Neutrophil (primary cell): ENCODE results near the gene POLD2.
"Not testable (repeated sequence)": the region's sequence is repeated elsewhere in the genome, so short reads cannot be mapped to it uniquely, and the experiment has no call there.

ENCODE experiments used
- H3K27ac ChIP-seq: fragments of 200-600 bp; sonication (generic); 2 replicates; pipeline ENCODE4 v1.5.1; 2016; ENCODE audit warnings: mild to moderate bottlenecking, moderate library complexity
- H3K27me3 ChIP-seq: fragments of 200-600 bp; sonication (generic); 2 replicates; pipeline ENCODE4 v1.6.0; 2016; ENCODE audit warnings: mild to moderate bottlenecking
- H3K36me3 ChIP-seq: fragments of 200-600 bp; sonication (generic); 2 replicates; pipeline ENCODE4 v1.5.1; 2017
- H3K4me1 ChIP-seq, 2 experiments: fragments of 200-600 bp in 1 of 2; sonication (generic) in 1 of 2; 1 replicate in 1 of 2; 2 replicates in 1 of 2; pipeline versions ENCODE4 v1.5.1 to v1.6.1; 2013 to 2016; ENCODE audit warnings: low read depth in 1 of 2, low read length in 1 of 2, mild to moderate bottlenecking in 1 of 2, moderate library complexity in 1 of 2; ENCODE audit not compliant: control insufficient read depth in 1 of 2, insufficient read depth in 1 of 2
- H3K4me3 ChIP-seq, 2 experiments: fragments of 200-600 bp in 1 of 2; sonication (generic) in 1 of 2; 1 replicate in 1 of 2; 2 replicates in 1 of 2; pipeline ENCODE4 v1.5.1; 2013 to 2016; ENCODE audit warnings: low read depth in 1 of 2, low read length in 1 of 2, mild to moderate bottlenecking in 1 of 2, moderate library complexity in 1 of 2
- H3K9me3 ChIP-seq: fragments of 200-600 bp; sonication (generic); 2 replicates; pipeline ENCODE4 v1.5.1; 2016
- TF ChIP-seq, protein P1 (sequence below): fragments of 200-600 bp; sonication (generic); IDR thresholded peaks from 2 replicates; pipeline ENCODE4 v1.5.1; 2016; ENCODE audit warnings: antibody characterized with exemption

The POLD2 gene

GRCh38 chr7:44128721-44129582, 5.6 kb upstream of the POLD2 start:
- no peaks in the 10 kb centered on the region for H3K9me3 ChIP-seq

DNA sequence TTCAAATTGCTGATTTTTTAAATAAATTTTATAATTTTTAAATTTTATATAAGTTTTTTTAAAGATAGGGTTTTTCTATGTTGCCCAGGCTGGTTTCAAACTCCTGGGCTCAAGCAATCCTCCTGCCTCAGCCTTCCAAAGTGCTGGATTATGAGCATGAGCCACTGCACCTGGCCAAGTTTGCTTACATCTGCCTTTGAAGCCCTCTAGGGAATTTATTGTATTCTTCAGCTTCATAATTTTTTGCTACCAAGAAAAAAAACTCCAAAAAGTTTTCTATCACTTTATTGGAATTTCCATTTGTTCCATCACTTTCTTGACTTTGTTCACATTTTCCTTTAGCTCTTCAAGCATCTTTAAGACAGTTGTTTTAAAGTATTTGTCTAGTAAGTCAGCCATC, 3.8 kb upstream of the POLD2 start:
- Histone ChIP-seq H3K4me1 (peaks cover 13 to 15% of the 10 kb centered on the region in 2 experiments), H3K27me3 (peaks cover 7% of the 10 kb centered on the region), H3K4me3 (no peak overlapping the region), H3K36me3 (no peaks in the 10 kb centered on the region), H3K9me3 (no peaks in the 10 kb centered on the region), H3K27ac (no peak overlapping the region)
- TF ChIP-seq, protein P1, sequence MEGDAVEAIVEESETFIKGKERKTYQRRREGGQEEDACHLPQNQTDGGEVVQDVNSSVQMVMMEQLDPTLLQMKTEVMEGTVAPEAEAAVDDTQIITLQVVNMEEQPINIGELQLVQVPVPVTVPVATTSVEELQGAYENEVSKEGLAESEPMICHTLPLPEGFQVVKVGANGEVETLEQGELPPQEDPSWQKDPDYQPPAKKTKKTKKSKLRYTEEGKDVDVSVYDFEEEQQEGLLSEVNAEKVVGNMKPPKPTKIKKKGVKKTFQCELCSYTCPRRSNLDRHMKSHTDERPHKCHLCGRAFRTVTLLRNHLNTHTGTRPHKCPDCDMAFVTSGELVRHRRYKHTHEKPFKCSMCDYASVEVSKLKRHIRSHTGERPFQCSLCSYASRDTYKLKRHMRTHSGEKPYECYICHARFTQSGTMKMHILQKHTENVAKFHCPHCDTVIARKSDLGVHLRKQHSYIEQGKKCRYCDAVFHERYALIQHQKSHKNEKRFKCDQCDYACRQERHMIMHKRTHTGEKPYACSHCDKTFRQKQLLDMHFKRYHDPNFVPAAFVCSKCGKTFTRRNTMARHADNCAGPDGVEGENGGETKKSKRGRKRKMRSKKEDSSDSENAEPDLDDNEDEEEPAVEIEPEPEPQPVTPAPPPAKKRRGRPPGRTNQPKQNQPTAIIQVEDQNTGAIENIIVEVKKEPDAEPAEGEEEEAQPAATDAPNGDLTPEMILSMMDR = no peak

More at GRCh38 chr7:44128721-44129582, 5.6 kb upstream of the POLD2 start:
- TF ChIP-seq, protein P1 = no peak
- Histone ChIP-seq H3K27ac (no peak overlapping the region), H3K36me3 (no peaks in the 10 kb centered on the region), H3K4me3 (no peak overlapping the region), H3K27me3 (peaks cover 5% of the 10 kb centered on the region), H3K4me1 (peaks cover 4% of the 10 kb centered on the region in 2 experiments)

DNA sequence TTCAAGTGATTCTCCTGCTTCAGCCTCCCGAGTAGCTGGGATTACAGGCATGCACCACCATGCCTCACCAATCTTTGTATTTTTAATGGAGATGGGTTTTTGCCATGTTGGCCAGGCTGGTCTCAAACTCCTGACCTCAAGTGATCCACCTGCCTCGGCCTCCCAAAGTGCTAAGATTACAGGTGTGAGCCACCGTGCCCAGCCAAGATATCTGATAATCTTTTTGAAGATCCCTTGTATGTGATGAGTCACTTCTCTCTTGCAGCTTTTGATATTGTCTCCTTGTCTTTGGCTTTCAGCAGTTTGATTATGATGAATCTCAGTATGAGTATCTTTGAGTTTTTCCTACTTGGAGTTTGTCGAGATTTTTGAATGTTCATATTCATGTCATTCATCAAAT, 3.2 kb upstream of the POLD2 start:
- not testable (repeated sequence) for H3K4me3 ChIP-seq, H3K36me3 ChIP-seq, H3K27ac ChIP-seq, H3K9me3 ChIP-seq, H3K27me3 ChIP-seq
- peaks cover 13 to 15% of the 10 kb centered on the region in 2 experiments for H3K4me1 ChIP-seq

DNA sequence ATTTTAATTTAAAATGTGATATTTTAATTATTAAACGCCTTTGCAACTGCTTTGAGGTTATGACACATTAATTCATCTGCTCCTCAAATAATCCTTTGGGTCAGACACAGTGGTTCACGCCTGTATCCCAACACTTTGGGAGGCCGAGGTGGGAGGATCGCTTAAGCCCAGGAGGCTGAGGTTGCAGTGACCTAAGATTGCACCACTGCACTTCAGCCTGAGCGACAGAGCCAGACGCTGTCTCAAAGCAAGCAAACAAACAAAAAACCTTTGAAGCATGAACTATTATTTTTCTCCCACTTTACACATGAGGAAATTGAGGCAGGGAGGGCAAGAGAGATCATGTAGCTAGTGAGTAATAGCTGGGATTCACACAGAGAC, 1.5 kb upstream of the POLD2 start:
- H3K27ac ChIP-seq = no peak overlapping the region

DNA sequence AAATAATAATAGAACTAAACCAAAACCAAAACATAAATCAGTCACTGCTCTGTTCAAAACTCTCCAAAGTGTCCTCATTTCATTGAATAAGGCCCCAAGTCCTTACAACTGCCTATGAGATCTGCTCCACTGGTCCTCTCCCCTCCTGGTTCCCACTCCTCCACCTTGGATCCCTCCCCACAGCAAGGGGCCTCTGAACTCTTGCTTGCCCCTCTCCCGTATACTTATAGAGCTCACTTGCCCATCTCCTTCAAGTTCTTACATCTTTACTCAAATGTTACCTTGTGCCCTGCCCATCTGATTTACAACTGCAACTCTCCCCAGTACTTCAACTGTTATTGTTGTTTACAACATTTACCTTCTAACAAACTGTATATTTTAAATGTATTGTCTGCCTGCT, 819 bp downstream of the POLD2 start:
- Histone ChIP-seq H3K9me3 (no peaks in the 10 kb centered on the region), H3K36me3 (no peaks in the 10 kb centered on the region), H3K4me1 (peaks cover 13 to 15% of the 10 kb centered on the region in 2 experiments), H3K27me3 (peaks cover 7% of the 10 kb centered on the region), H3K4me3 (peak overlapping the region; percentile 72 to 86), H3K27ac (no peak overlapping the region)
- TF ChIP-seq, protein P1 = no peak

More for the DNA sequence above, 1.5 kb upstream of the POLD2 start:
- TF ChIP-seq, protein P1 = no peak
- Histone ChIP-seq H3K4me1 (peaks cover 13 to 15% of the 10 kb centered on the region in 2 experiments), H3K9me3 (no peaks in the 10 kb centered on the region), H3K27me3 (peaks cover 7% of the 10 kb centered on the region), H3K4me3 (no peak overlapping the region), H3K36me3 (no peaks in the 10 kb centered on the region)

DNA sequence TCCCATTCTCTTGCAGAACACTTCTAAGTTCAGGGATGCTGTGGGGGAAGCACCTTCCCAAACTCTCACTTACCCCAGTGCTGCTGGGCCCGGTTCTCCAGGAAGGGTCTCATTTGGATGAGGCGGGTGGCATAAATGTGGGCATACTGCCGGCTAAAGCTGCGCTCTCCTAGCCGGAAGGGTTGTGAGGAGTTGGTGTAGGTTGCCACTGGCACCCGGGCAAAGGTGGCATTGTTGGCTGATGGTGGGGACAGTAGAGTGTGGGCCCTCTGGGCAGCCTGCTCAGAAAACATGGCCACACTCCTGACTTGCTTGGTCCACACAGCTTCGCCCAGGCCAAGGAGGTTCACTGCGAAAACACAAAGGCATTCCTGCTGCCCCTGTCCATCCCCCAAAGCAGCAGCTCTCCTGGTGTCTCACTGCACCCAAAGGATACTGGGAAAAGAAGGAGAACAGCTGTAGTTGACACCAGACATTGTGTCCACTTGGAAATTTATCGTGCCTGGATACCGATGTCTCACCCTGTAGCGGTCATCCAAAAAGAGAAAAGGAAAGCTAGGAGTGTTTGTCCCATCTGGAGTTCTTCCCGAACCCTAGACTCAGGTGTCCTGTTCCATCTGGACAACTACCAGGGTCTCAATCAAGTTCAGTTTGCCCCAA, 1.5 kb downstream of the POLD2 start:
- H3K4me1 ChIP-seq = peaks cover 13 to 15% of the 10 kb centered on the region in 2 experiments
- no peak overlapping the region for H3K27ac ChIP-seq
- H3K27me3 ChIP-seq = peaks cover 7% of the 10 kb centered on the region
- no peaks in the 10 kb centered on the region for H3K36me3 ChIP-seq
- H3K4me3 ChIP-seq = no peak overlapping the region
- TF ChIP-seq, protein P1 = no peak
- H3K9me3 ChIP-seq = no peaks in the 10 kb centered on the region
